Aorta (tissue), 5 donors: ENCODE data around the gene SP5. TPM values are rescaled to one million over a fixed set of nuclear protein-coding genes. Genes with fewer than 3 reads are reported as not detected.

ENCODE experiments used
- ATAC-seq: fragments of 200-7000 bp; cut with Tn5 transposase; one replicate; pipeline ENCODE4 v1.9.1; 2022; ENCODE audit warnings: moderate library complexity; ENCODE audit not compliant: low FRiP score
- DNase-seq, 2 donors: peaks; one replicate each; pipeline ENCODE4 v3.0.0-alpha.2; 2020
- H3K27ac ChIP-seq, 2 donors: one replicate each; pipeline ENCODE4 v1.5.1; 2013; ENCODE audit warnings: low read length in 2 of 2, mild to moderate bottlenecking in 2 of 2, moderate library complexity in 2 of 2, control low read depth in 1 of 2, inconsistent platforms in 1 of 2, low read depth in 1 of 2
- H3K27me3 ChIP-seq, 2 donors: one replicate each; pipeline ENCODE4 v1.6.1; 2013; ENCODE audit warnings: control low read depth in 1 of 2, low read length in 1 of 2, mild to moderate bottlenecking in 1 of 2, moderate library complexity in 1 of 2; ENCODE audit not compliant: insufficient read depth in 2 of 2, control insufficient read depth in 1 of 2
- H3K36me3 ChIP-seq, 2 donors: one replicate each; pipeline ENCODE4 v1.6.1; 2013; ENCODE audit warnings: control low read depth in 1 of 2, low read length in 1 of 2, mild to moderate bottlenecking in 1 of 2; ENCODE audit not compliant: insufficient read depth in 2 of 2, control insufficient read depth in 1 of 2
- H3K4me1 ChIP-seq, 2 donors: one replicate each; pipeline ENCODE4 v1.6.1; 2013; ENCODE audit warnings: low read length in 2 of 2, control low read depth in 1 of 2, mild to moderate bottlenecking in 1 of 2, moderate library complexity in 1 of 2; ENCODE audit not compliant: insufficient read depth in 2 of 2, control insufficient read depth in 1 of 2
- H3K4me3 ChIP-seq, 2 donors: one replicate each; pipeline ENCODE4 v1.5.1; 2013; ENCODE audit warnings: low read length in 2 of 2, control low read depth in 1 of 2, mild to moderate bottlenecking in 1 of 2
- H3K9me3 ChIP-seq: one replicate; pipeline ENCODE4 v1.6.1; 2013; ENCODE audit warnings: mild to moderate bottlenecking, low read length; ENCODE audit not compliant: control insufficient read depth
- WGBS, 2 donors: extraction: QIAGEN DNeasy Blood & Tissue Kit; methylation state at CpG; one replicate each; pipeline ENCODE4 v1.1.7; 2013; 5-methylcytosine and 5-hydroxymethylcytosine counted together
- intact Hi-C, 2 donors: fragments of 100-400 bp; cut with DNase I; formaldehyde crosslinking; loops; one replicate each; pipeline versions ENCODE4 v1.14.2 to v1.15.0; 2022
- polyA plus RNA-seq, 2 donors: library from polyadenylated mRNA; stranded (reverse); fragments of 200-250 nt; gene quantifications; one replicate each; pipeline ENCODE4 v1.2.3, GENCODE V29; 2013
- total RNA-seq, 2 donors: library from RNA; stranded (reverse); fragmentation: NEBNext Ultra II Directional; extraction: Animal tissue kit (Norgen Biotek cat#: 25700); gene quantifications; one replicate each; pipeline ENCODE4 v1.2.1, GENCODE V29; 2021
- donor health status: healthy with polysubstance abuse.
- donor health status: Bipolar disorder and iron deficiency.
- donor health status: DM: no; HTN: no; CAD: no.
- donor health status: DM: no; HTN: no; CAD: no.
- donor health status: DM: yes; HTN: yes; CAD: no.

Gene SP5
- total and polyA plus RNA-seq, 4 donors, result 3.2 to 3.6 TPM; not detected in 2

GRCh38 chr2:170714381-170715061 is 616 bp upstream of the SP5 start:
- ATAC-seq (peak; percentile 78), DNase-seq (peak in 1 of 2 donors; percentile 84)
- Histone ChIP-seq H3K27me3 (no peaks in the 10 kb centered on the region), H3K36me3 (no peaks in the 10 kb centered on the region), H3K4me1 (no peaks in the 10 kb centered on the region), H3K27ac (no peak overlapping the region), H3K4me3 (peak overlapping the region; percentile 53 to 56), H3K9me3 (no peaks in the 10 kb centered on the region)
- WGBS, 2 donors, result 1 to 2% methylated on average over 56 to 59 of the region's 59 CpGs
- intact Hi-C loops, result loop anchor here (5.0 to 10.0 kb wide), 7 partner anchors 58 to 300 kb away; partner anchors contain the start of genes ERICH2 (in 1 of the 2) and GAD1 (in 1 of the 2)

GRCh38 chr2:170715932-170716777 is 1.0 kb downstream of the SP5 start:
- DNase-seq (no peak), ATAC-seq (no peak)
- H3K4me1 ChIP-seq, result no peaks in the 10 kb centered on the region
- 1 to 3% methylated on average over 47 to 95 of the region's 95 CpGs for WGBS, 2 donors
- H3K9me3 ChIP-seq, result no peaks in the 10 kb centered on the region
- H3K36me3 ChIP-seq, result no peaks in the 10 kb centered on the region
- intact Hi-C loops, result loop anchor here (5.0 to 10.0 kb wide), 5 partner anchors 56 to 301 kb away; partner anchors contain the start of genes ERICH2 (in 1 of the 2) and GAD1 (in 1 of the 2)
- H3K27ac ChIP-seq, result no peak overlapping the region
- H3K4me3 ChIP-seq, result peak overlapping the region; percentile 5 to 56
- H3K27me3 ChIP-seq, result no peaks in the 10 kb centered on the region

- intact Hi-C loops, result loop anchor here (5.0 to 10.0 kb wide), 5 partner anchors 55 to 302 kb away; partner anchors contain the start of genes ERICH2 (in 1 of the 2) and GAD1 (in 1 of the 2)
- no peaks in the 10 kb centered on the region for H3K9me3 ChIP-seq
- H3K4me3 ChIP-seq, result no peak overlapping the region
- H3K27me3 ChIP-seq, result no peaks in the 10 kb centered on the region
- ATAC-seq (peak; percentile 23), DNase-seq (peak; percentile 55 to 88)
- 6 to 18% methylated on average over 62 to 74 of the region's 74 CpGs for WGBS, 2 donors
- no peaks in the 10 kb centered on the region for H3K4me1 ChIP-seq
- no peak overlapping the region for H3K27ac ChIP-seq
- no peaks in the 10 kb centered on the region for H3K36me3 ChIP-seq
Observed at GRCh38 chr2:170716851-170717598, 1.9 kb downstream of the SP5 start.

DNA sequence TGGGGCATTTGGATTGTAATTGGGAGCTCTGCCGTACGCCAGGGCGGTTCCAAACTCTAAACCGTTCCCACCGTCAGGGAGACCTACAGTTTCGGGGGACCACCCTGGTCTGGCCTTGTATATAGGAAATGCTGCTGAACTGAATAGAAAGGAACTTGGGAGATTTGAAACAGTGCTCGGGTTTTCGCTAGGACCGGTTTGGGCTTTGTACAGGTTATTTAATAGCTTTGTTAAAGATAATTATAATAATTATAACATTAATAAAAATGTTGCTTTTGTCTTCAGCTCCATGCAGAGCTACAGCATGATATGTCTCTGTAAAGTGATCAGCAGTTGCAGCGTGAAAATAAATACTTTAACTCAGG is 2.4 kb downstream of the SP5 start:
- H3K27me3 ChIP-seq, result no peaks in the 10 kb centered on the region
- no peak for DNase-seq

GRCh38 chr2:170717991-170718589 is 3.0 kb downstream of the SP5 start:
- DNase-seq, result no peak

More for the DNA sequence above, 2.4 kb downstream of the SP5 start:
- intact Hi-C loops, result loop anchor here (5.0 to 10.0 kb wide), 5 partner anchors 55 to 303 kb away; partner anchors contain the start of genes ERICH2 (in 1 of the 2) and GAD1 (in 1 of the 2)
- 36 to 73% methylated on average over 10 of the region's 10 CpGs for WGBS, 2 donors
- no peaks in the 10 kb centered on the region for H3K9me3 ChIP-seq
- H3K27ac ChIP-seq, result no peak overlapping the region
- ATAC-seq, result no peak
- H3K4me1 ChIP-seq, result no peaks in the 10 kb centered on the region
- no peaks in the 10 kb centered on the region for H3K36me3 ChIP-seq
- H3K4me3 ChIP-seq, result no peak overlapping the region

GRCh38 chr2:170719810-170720209 is 4.7 kb downstream of the SP5 start:
- no peak overlapping the region for H3K27ac ChIP-seq
- no peaks in the 10 kb centered on the region for H3K4me1 ChIP-seq
- 32 to 63% methylated on average over 1 of the region's 1 CpG for WGBS, 2 donors
- intact Hi-C loops, result loop anchor here (5.0 to 10.0 kb wide), 5 partner anchors 52 to 305 kb away; partner anchors contain the start of genes ERICH2 (in 1 of the 2) and GAD1 (in 1 of the 2)
- DNase-seq (no peak), ATAC-seq (no peak)
- H3K9me3 ChIP-seq, result no peaks in the 10 kb centered on the region
- no peaks in the 10 kb centered on the region for H3K27me3 ChIP-seq
- no peaks in the 10 kb centered on the region for H3K36me3 ChIP-seq
- H3K4me3 ChIP-seq, result no peak overlapping the region

More at GRCh38 chr2:170717991-170718589, 3.0 kb downstream of the SP5 start:
- Histone ChIP-seq H3K27ac (no peak overlapping the region), H3K27me3 (no peaks in the 10 kb centered on the region), H3K4me3 (no peak overlapping the region), H3K4me1 (no peaks in the 10 kb centered on the region), H3K36me3 (no peaks in the 10 kb centered on the region), H3K9me3 (no peaks in the 10 kb centered on the region)
- no peak for ATAC-seq
- intact Hi-C loops, result loop anchor here (5.0 to 10.0 kb wide), 5 partner anchors 54 to 303 kb away; partner anchors contain the start of genes ERICH2 (in 1 of the 2) and GAD1 (in 1 of the 2)
- 39 to 67% methylated on average over 18 of the region's 18 CpGs for WGBS, 2 donors

DNA sequence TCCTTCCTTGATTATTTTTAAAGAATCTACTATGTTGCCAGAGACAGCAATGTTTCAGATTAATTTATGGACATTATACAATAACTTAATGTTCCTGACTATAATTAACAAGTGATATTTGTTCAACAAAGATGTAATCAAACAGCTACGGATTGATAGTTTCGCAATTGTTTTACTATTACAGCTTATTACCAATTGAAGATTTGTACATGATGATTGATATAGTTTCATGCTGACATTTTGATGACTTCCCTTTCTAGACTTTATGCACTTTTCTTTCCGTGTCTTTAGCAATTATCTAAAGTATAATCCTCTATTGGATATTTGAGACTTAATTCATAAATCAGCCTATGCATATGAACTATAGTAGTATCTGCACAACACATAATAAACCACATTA is 6.5 kb downstream of the SP5 start:
- Histone ChIP-seq H3K27me3 (no peaks in the 10 kb centered on the region), H3K9me3 (no peaks in the 10 kb centered on the region), H3K36me3 (no peaks in the 10 kb centered on the region), H3K4me1 (no peaks in the 10 kb centered on the region), H3K27ac (no peak overlapping the region), H3K4me3 (no peak overlapping the region)
- no peak for ATAC-seq
- intact Hi-C loops, result no loop called here
- DNase-seq, result no peak
- WGBS, 2 donors, result 85 to 94% methylated on average over 3 of the region's 3 CpGs

- ATAC-seq, result no peak
- intact Hi-C loops, result no loop called here
Observed at GRCh38 chr2:170722301-170722700, 7.2 kb downstream of the SP5 start.

More at GRCh38 chr2:170722301-170722700, 7.2 kb downstream of the SP5 start:
- Histone ChIP-seq H3K9me3 (no peaks in the 10 kb centered on the region), H3K27ac (no peak overlapping the region), H3K36me3 (no peaks in the 10 kb centered on the region), H3K27me3 (no peaks in the 10 kb centered on the region), H3K4me1 (no peaks in the 10 kb centered on the region), H3K4me3 (no peak overlapping the region)
- DNase-seq, result no peak
